ENCODE measurements around the gene MAP2K3. TPM values are rescaled to one million over a fixed set of nuclear protein-coding genes. Genes with fewer than 3 reads are reported as not detected.

MAP2K3 gene
- total RNA-seq, 1 donor from 2014 or later, result 3.5 TPM

GRCh38 chr17:21283482-21284318 lies 811 bp upstream of the MAP2K3 start:
- Mint-ChIP-seq H3K9me3 (no peaks in the 10 kb centered on the region), H3K27me3 (ENCODE audit: insufficient read depth, low read depth) (peaks cover 20% of the 10 kb centered on the region), H3K4me3 (peak overlapping the region; percentile 89), H3K27ac (no peak overlapping the region), H3K36me3 (no peaks in the 10 kb centered on the region), H3K4me1 (peaks cover 26% of the 10 kb centered on the region)
- H3K4me1 ChIP-seq, result peaks cover 20% of the 10 kb centered on the region
- H3K27me3 ChIP-seq, result peaks cover 58% of the 10 kb centered on the region
- H3K4me2 ChIP-seq, result peak overlapping the region; percentile 75
- peak; percentile 54 for DNase-seq (ENCODE audit: low spot score)
- H3K36me3 ChIP-seq, result no peaks in the 10 kb centered on the region
- H3F3A ChIP-seq (ENCODE audit: low read depth), result peaks cover 5% of the 10 kb centered on the region
- H3K9me3 ChIP-seq (ENCODE audit: low read depth), result no peaks in the 10 kb centered on the region
- no peak overlapping the region for H3K27ac ChIP-seq
- H3K4me3 ChIP-seq, result peak overlapping the region; percentile 53
- H3K79me2 ChIP-seq (ENCODE audit: low read depth), result peaks cover 4% of the 10 kb centered on the region
- H4K20me1 ChIP-seq (ENCODE audit: low read depth), result peaks cover 14% of the 10 kb centered on the region
- H2AFZ ChIP-seq (replicated peaks), result peak overlapping the region; percentile 1
- no peak overlapping the region for H3K9ac ChIP-seq
- TF ChIP-seq EZH2 (IDR thresholded peaks at IDR 0.05) (peak; percentile 69), CTCF (IDR thresholded peaks at IDR 0.05) (no peak), EZH2phosphoT487 (IDR thresholded peaks at IDR 0.05) (peak; percentile 21)

- TF ChIP-seq EZH2 (IDR thresholded peaks at IDR 0.05), result no peak
- TF ChIP-seq EZH2phosphoT487 (IDR thresholded peaks at IDR 0.05), result no peak
- no peak for TF ChIP-seq CTCF (IDR thresholded peaks at IDR 0.05)
- peaks cover 22% of the 10 kb centered on the region for H3K4me1 Mint-ChIP-seq
- Histone ChIP-seq H3K36me3 (no peaks in the 10 kb centered on the region), H3K4me3 (peak overlapping the region; percentile 73), H2AFZ (replicated peaks) (peak overlapping the region; percentile 72), H3K9me3 (ENCODE audit: low read depth) (no peaks in the 10 kb centered on the region), H4K20me1 (ENCODE audit: low read depth) (peaks cover 18% of the 10 kb centered on the region), H3F3A (ENCODE audit: low read depth) (peaks cover 5% of the 10 kb centered on the region), H3K4me1 (peaks cover 20% of the 10 kb centered on the region), H3K27ac (no peak overlapping the region), H3K79me2 (ENCODE audit: low read depth) (peaks cover 5% of the 10 kb centered on the region), H3K4me2 (peak overlapping the region; percentile 98), H3K27me3 (peaks cover 46% of the 10 kb centered on the region), H3K9ac (peak overlapping the region; percentile 21)
- no peak overlapping the region for H3K27ac Mint-ChIP-seq
- peaks cover 10% of the 10 kb centered on the region for H3K27me3 Mint-ChIP-seq (ENCODE audit: insufficient read depth, low read depth)
- peak overlapping the region; percentile 89 for H3K4me3 Mint-ChIP-seq
- peak; percentile 36 for DNase-seq (ENCODE audit: low spot score)
- H3K36me3 Mint-ChIP-seq, result no peaks in the 10 kb centered on the region
- H3K9me3 Mint-ChIP-seq, result no peaks in the 10 kb centered on the region
Measured at GRCh38 chr17:21285164-21286065, 904 bp downstream of the MAP2K3 start.

DNA sequence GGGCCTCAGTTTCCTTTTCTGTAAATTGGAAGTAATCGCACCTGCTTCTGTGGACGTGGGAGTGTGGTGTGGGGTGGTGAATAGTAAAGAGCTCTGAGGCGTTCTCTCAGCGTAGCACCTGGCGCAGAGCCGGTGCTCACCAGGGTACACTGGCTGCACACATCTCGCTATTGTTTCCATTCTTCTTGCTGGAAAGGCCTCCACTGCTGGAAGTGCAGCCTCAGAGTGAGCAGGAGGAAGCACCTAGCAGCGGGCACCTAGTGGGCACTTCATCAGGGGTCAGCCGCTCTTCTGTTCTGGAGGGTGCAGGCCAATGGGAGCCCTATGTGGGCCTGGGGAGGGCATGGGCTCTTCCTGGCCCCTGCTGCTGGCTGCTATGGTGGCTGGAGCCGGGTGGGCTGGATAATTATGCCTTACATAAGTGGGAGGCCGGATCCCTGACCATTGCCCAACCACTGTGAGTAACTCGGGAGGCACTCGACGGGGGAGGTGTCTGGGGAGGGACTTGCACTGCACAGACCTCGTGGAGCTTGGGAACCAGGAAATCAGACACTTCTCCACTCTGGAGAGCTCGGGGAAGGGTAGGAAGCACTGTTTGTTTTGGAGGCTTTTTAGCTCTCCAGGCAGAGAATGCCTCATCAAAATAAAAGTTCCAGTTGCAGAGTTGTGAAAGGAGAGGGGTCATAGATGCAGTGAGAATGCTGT lies 1.7 kb downstream of the MAP2K3 start:
- Histone ChIP-seq H2AFZ (replicated peaks) (no peak overlapping the region), H4K20me1 (ENCODE audit: low read depth) (peaks cover 18% of the 10 kb centered on the region), H3K9me3 (ENCODE audit: low read depth) (no peaks in the 10 kb centered on the region), H3K4me1 (peaks cover 20% of the 10 kb centered on the region), H3K4me2 (peak overlapping the region; percentile 98), H3K27me3 (peaks cover 42% of the 10 kb centered on the region), H3K79me2 (ENCODE audit: low read depth) (peaks cover 5% of the 10 kb centered on the region), H3K27ac (no peak overlapping the region), H3K4me3 (peak overlapping the region; percentile 73), H3K9ac (no peak overlapping the region), H3K36me3 (no peaks in the 10 kb centered on the region), H3F3A (ENCODE audit: low read depth) (peaks cover 5% of the 10 kb centered on the region)
- TF ChIP-seq EZH2 (IDR thresholded peaks at IDR 0.05) (no peak), CTCF (IDR thresholded peaks at IDR 0.05) (no peak), EZH2phosphoT487 (IDR thresholded peaks at IDR 0.05) (no peak)
- Mint-ChIP-seq H3K9me3 (peaks cover 3% of the 10 kb centered on the region), H3K36me3 (no peaks in the 10 kb centered on the region), H3K4me1 (peaks cover 22% of the 10 kb centered on the region), H3K27ac (peak overlapping the region; percentile 31), H3K27me3 (ENCODE audit: insufficient read depth, low read depth) (peaks cover 10% of the 10 kb centered on the region), H3K4me3 (peak overlapping the region; percentile 89)
- peak; percentile 45 for DNase-seq (ENCODE audit: low spot score)
